HFFc6 (cell line): ENCODE data around the gene GLP1R. TPM values are rescaled to one million over a fixed set of nuclear protein-coding genes. Genes with fewer than 3 reads are reported as not detected.

Experiments
- DNase-seq: peaks from one replicate; pipeline ENCODE4 v3.0.0-alpha.2; 2018
- H3K27ac Mint-ChIP-seq: 2 replicates; pipeline ENCODE4 v1.8.0; 2020; ENCODE audit warnings: mild to moderate bottlenecking, mixed read lengths
- H3K27me3 Mint-ChIP-seq: 2 replicates; pipeline ENCODE4 v1.8.0; 2021; ENCODE audit warnings: mild to moderate bottlenecking, moderate library complexity, mixed read lengths; ENCODE audit not compliant: insufficient read depth
- H3K36me3 Mint-ChIP-seq: 2 replicates; pipeline ENCODE4 v1.8.0; 2021; ENCODE audit warnings: low read depth, mixed read lengths
- H3K4me1 Mint-ChIP-seq: 2 replicates; pipeline ENCODE4 v1.8.0; 2020; ENCODE audit warnings: low read depth, mixed read lengths
- H3K4me3 Mint-ChIP-seq: 2 replicates; pipeline ENCODE4 v1.8.0; 2020; ENCODE audit warnings: mild to moderate bottlenecking, moderate library complexity, mixed read lengths
- H3K9me3 Mint-ChIP-seq: 2 replicates; pipeline ENCODE4 v1.8.0; 2020; ENCODE audit warnings: mild to moderate bottlenecking, mixed read lengths
- CTCF ChIP-seq: fragments of 200-600 bp; sonication (generic); IDR thresholded peaks from 2 replicates; pipeline ENCODE4 v1.5.0; 2021; ENCODE audit warnings: antibody characterized with exemption, mild to moderate bottlenecking
- total RNA-seq, 6 experiments: library from RNA; stranded (reverse); fragmentation: NEBNext Ultra II Directional; extraction: Animal tissue kit (Norgen Biotek cat#: 25700); gene quantifications; 2 replicates in 1 of 6; 3 replicates in 5 of 6; pipeline ENCODE4 v1.2.3, GENCODE V29; 2021

The GLP1R gene
- total RNA-seq, 6 experiments from 2014 or later = not detected

GRCh38 chr6:39041072-39041471, 7.5 kb upstream of the GLP1R start:
- no peak for TF ChIP-seq CTCF
- no peak for DNase-seq
- Mint-ChIP-seq H3K27ac (no peak overlapping the region), H3K27me3 (peaks cover 10% of the 10 kb centered on the region; the same call in 1 of the 2 replicates), H3K36me3 (no peaks in the 10 kb centered on the region), H3K9me3 (peaks cover 19% of the 10 kb centered on the region), H3K4me1 (no peaks in the 10 kb centered on the region), H3K4me3 (no peak overlapping the region)

GRCh38 chr6:39043776-39044175, 4.8 kb upstream of the GLP1R start:
- peaks cover 14% of the 10 kb centered on the region for H3K9me3 Mint-ChIP-seq
- H3K27ac Mint-ChIP-seq = no peak overlapping the region
- H3K4me3 Mint-ChIP-seq = no peak overlapping the region
- TF ChIP-seq CTCF = no peak
- peaks cover 18% of the 10 kb centered on the region for H3K27me3 Mint-ChIP-seq
- DNase-seq = no peak
- no peaks in the 10 kb centered on the region for H3K4me1 Mint-ChIP-seq
- no peaks in the 10 kb centered on the region for H3K36me3 Mint-ChIP-seq

- no peaks in the 10 kb centered on the region for H3K4me1 Mint-ChIP-seq
- H3K27ac Mint-ChIP-seq = no peak overlapping the region
- no peaks in the 10 kb centered on the region for H3K36me3 Mint-ChIP-seq
- H3K4me3 Mint-ChIP-seq = no peak overlapping the region
- H3K27me3 Mint-ChIP-seq = peaks cover 18% of the 10 kb centered on the region
- no peak for DNase-seq
- no peak for TF ChIP-seq CTCF
- H3K9me3 Mint-ChIP-seq = peaks cover 14% of the 10 kb centered on the region
Observed at GRCh38 chr6:39044181-39044580, 4.4 kb upstream of the GLP1R start.

GRCh38 chr6:39047434-39048327, 900 bp upstream of the GLP1R start:
- TF ChIP-seq CTCF = no peak
- no peak for DNase-seq
- H3K9me3 Mint-ChIP-seq = no peaks in the 10 kb centered on the region
- no peak overlapping the region for H3K27ac Mint-ChIP-seq
- H3K4me3 Mint-ChIP-seq = no peak overlapping the region
- H3K36me3 Mint-ChIP-seq = no peaks in the 10 kb centered on the region
- peaks cover 28% of the 10 kb centered on the region for H3K27me3 Mint-ChIP-seq
- no peaks in the 10 kb centered on the region for H3K4me1 Mint-ChIP-seq

- no peaks in the 10 kb centered on the region for H3K36me3 Mint-ChIP-seq
- no peaks in the 10 kb centered on the region for H3K4me1 Mint-ChIP-seq
- no peak overlapping the region for H3K4me3 Mint-ChIP-seq
- no peak overlapping the region for H3K27ac Mint-ChIP-seq
- no peak for DNase-seq
- H3K27me3 Mint-ChIP-seq = peaks cover 28% of the 10 kb centered on the region
- H3K9me3 Mint-ChIP-seq = no peaks in the 10 kb centered on the region
- no peak for TF ChIP-seq CTCF
Observed at GRCh38 chr6:39049575-39050283, 1.1 kb downstream of the GLP1R start.
